ENCODE data around the gene SPACA4. TPM values are rescaled to one million over a fixed set of nuclear protein-coding genes. Genes with fewer than 3 reads are reported as not detected.

The SPACA4 gene
- total and polyA plus RNA-seq, 9 of the 15 experiments (the other 6 are each of a cell fraction or from before 2014, with no cell fraction given), result not detected

DNA sequence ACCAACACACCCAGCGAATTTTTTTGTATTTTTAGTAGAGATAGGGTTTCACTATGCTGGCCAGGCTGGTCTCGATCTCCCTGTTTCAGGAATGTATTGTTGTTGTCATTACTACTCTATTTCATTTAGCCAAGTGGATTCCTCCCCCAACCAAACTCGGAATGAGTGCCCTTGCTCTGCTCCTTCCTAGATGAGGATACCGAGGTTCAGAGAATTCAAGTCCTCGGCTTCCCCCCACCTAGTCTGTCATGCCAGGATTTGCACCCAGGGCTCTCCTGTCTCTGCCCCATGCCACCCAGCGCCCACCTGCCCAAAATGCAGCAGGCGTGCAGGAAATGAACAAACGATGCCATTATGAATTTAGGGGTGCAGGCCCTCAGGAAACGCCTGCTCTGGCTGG lies 3.5 kb upstream of the SPACA4 start (continued):
- TF ChIP-seq, protein P1, sequence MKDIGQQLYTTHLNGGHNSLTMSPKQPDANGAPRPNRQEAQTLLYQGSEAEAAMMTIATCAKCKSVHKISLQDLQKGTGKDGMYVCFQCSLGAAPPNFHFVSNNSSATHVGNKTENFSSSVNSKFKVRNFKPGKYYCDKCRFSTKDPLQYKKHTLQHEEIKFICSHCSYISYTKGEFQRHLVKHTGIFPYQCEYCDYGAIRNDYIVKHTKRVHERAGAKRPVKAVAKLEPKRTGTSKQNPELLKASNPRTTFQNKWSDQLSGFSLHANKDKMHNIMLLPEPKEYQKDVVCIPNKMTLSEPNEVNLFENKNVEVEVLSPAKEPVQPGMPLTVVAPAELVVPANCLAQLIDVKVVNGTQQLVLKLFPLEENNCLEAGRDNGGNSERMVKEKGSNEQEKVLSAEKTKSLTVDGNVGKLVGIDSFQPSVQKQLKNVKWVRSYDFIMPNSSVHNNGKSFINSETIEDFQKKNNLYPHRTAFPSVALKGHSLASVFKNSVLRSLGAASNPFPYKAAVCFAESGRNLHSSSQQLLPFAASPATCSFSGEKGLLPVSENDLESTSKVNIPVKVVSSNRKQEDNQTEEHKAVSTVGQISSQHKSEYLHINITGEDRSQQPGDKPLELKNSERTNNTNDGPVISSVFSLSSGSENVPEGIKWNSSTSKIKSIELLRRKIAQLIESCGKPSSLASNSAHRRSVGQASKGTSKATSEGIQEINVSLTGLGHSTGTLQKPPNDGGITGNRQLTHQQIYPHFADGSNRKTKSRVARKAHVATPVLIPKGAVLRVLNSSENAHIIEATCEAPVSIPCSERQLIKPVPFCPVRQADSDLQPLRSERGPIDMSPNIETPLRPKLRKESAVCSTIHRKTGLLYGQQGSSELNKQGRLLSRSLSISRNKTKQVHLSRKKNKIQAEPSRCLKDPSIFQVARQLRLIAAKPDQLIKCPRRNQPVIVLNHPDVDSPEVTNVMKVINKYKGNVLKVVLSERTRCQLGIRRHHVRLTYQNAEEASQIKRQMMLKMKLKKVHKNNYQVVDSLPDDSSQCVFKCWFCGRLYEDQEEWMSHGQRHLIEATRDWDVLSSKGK (CRISPR knock-in tag; IDR thresholded peaks at IDR 0.05), result no peak
- TF ChIP-seq ADNP (tag; IDR thresholded peaks at IDR 0.05) (no peak), ETV6 (IDR thresholded peaks at IDR 0.05; ENCODE audit: borderline replicate concordance in 1 of 2, low read depth in 2 of 2, low read length in 1 of 2) (no peak), ETV6 (CRISPR knock-in tag; IDR thresholded peaks at IDR 0.05; ENCODE audit: borderline replicate concordance) (no peak), ZNF75A (CRISPR knock-in tag; IDR thresholded peaks at IDR 0.05) (no peak), ZNF778 (CRISPR knock-in tag; IDR thresholded peaks at IDR 0.05) (no peak), BRF1 (IDR thresholded peaks at IDR 0.05; ENCODE audit: borderline replicate concordance, extremely low read depth, insufficient read length) (no peak), TCF3 (CRISPR knock-in tag; IDR thresholded peaks at IDR 0.05) (no peak)
- TF ChIP-seq, protein P2, sequence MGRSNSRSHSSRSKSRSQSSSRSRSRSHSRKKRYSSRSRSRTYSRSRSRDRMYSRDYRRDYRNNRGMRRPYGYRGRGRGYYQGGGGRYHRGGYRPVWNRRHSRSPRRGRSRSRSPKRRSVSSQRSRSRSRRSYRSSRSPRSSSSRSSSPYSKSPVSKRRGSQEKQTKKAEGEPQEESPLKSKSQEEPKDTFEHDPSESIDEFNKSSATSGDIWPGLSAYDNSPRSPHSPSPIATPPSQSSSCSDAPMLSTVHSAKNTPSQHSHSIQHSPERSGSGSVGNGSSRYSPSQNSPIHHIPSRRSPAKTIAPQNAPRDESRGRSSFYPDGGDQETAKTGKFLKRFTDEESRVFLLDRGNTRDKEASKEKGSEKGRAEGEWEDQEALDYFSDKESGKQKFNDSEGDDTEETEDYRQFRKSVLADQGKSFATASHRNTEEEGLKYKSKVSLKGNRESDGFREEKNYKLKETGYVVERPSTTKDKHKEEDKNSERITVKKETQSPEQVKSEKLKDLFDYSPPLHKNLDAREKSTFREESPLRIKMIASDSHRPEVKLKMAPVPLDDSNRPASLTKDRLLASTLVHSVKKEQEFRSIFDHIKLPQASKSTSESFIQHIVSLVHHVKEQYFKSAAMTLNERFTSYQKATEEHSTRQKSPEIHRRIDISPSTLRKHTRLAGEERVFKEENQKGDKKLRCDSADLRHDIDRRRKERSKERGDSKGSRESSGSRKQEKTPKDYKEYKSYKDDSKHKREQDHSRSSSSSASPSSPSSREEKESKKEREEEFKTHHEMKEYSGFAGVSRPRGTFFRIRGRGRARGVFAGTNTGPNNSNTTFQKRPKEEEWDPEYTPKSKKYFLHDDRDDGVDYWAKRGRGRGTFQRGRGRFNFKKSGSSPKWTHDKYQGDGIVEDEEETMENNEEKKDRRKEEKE (IDR thresholded peaks at IDR 0.05; ENCODE audit: borderline replicate concordance in 1 of 2, control insufficient read depth in 1 of 2, low read depth in 2 of 2, low read length in 1 of 2), result no peak
- TF ChIP-seq, protein P3, sequence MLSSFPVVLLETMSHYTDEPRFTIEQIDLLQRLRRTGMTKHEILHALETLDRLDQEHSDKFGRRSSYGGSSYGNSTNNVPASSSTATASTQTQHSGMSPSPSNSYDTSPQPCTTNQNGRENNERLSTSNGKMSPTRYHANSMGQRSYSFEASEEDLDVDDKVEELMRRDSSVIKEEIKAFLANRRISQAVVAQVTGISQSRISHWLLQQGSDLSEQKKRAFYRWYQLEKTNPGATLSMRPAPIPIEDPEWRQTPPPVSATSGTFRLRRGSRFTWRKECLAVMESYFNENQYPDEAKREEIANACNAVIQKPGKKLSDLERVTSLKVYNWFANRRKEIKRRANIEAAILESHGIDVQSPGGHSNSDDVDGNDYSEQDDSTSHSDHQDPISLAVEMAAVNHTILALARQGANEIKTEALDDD (IDR thresholded peaks at IDR 0.05), result no peak
